Neural cell (in vitro differentiated cells): ENCODE data around the gene APBB2. TPM values are rescaled to one million over a fixed set of nuclear protein-coding genes. Genes with fewer than 3 reads are reported as not detected.

Experiments
- H2AFZ ChIP-seq: fragments of 200-600, 300-800 bp; sonication (generic), shearing (Covaris generic); 2 replicates; pipeline ENCODE4 v1.6.0; 2014; ENCODE audit warnings: low read depth, mild to moderate bottlenecking, antibody characterized with exemption, low read length, moderate library complexity
- H3F3A ChIP-seq: fragments of 200-600 bp; shearing (Covaris generic); 2 replicates; pipeline ENCODE4 v1.6.1; 2016; ENCODE audit warnings: mild to moderate bottlenecking, moderate library complexity, mixed read lengths, antibody characterized with exemption, low read length; ENCODE audit not compliant: insufficient read depth, poor library complexity, severe bottlenecking
- H3K27ac ChIP-seq: fragments of 200-600, 300-800 bp; sonication (generic), shearing (Covaris generic); 2 replicates; pipeline ENCODE4 v1.5.1; 2014; ENCODE audit warnings: mild to moderate bottlenecking, low read length, moderate library complexity
- H3K27me3 ChIP-seq: fragments of 300-800, 200-600 bp; sonication (generic), shearing (Covaris generic); 2 replicates; pipeline ENCODE4 v1.6.0; 2014; ENCODE audit warnings: mild to moderate bottlenecking, low read depth, low read length, moderate library complexity; ENCODE audit not compliant: insufficient read depth
- H3K36me3 ChIP-seq: fragments of 300-800, 200-600 bp; sonication (generic), shearing (Covaris generic); 2 replicates; pipeline ENCODE4 v1.5.1; 2014; ENCODE audit warnings: mild to moderate bottlenecking, antibody characterized with exemption, low read length, moderate library complexity; ENCODE audit not compliant: insufficient read depth
- H3K4me2 ChIP-seq: fragments of 300-800, 200-600 bp; sonication (generic), shearing (Covaris generic); 2 replicates; pipeline ENCODE4 v1.6.0; 2014; ENCODE audit warnings: mild to moderate bottlenecking, low read length
- H3K4me3 ChIP-seq: fragments of 300-800, 200-600 bp; sonication (generic), shearing (Covaris generic); 2 replicates; pipeline ENCODE4 v1.5.1; 2014; ENCODE audit warnings: mild to moderate bottlenecking, low read length, moderate library complexity
- H3K79me2 ChIP-seq: fragments of 200-600 bp; shearing (Covaris generic); replicated peaks from 2 replicates; pipeline ENCODE4 v1.6.0; 2014; ENCODE audit warnings: mild to moderate bottlenecking, low read length, moderate library complexity; ENCODE audit not compliant: insufficient read depth
- H3K9ac ChIP-seq: fragments of 300-800, 200-600 bp; sonication (generic), shearing (Covaris generic); 2 replicates; pipeline ENCODE4 v1.6.1; 2016; ENCODE audit warnings: mild to moderate bottlenecking, low read length, mixed read lengths
- H3K9me2 ChIP-seq: fragments of 200-600 bp; shearing (Covaris generic); 2 replicates; pipeline ENCODE4 v1.6.1; 2016; ENCODE audit warnings: mild to moderate bottlenecking, low read length, mixed read lengths; ENCODE audit not compliant: insufficient read depth
- H3K9me3 ChIP-seq: fragments of 200-600, 300-800 bp; sonication (generic), shearing (Covaris generic); 2 replicates; pipeline ENCODE4 v1.6.1; 2016; ENCODE audit warnings: mild to moderate bottlenecking, mixed run types, low read length, moderate library complexity, mixed read lengths
- H4K20me1 ChIP-seq: fragments of 200-600 bp; shearing (Covaris generic); 2 replicates; pipeline ENCODE4 v1.6.1; 2016; ENCODE audit warnings: mild to moderate bottlenecking, mixed run types; ENCODE audit not compliant: insufficient read depth
- CTCF ChIP-seq: fragments of 450-650 bp; IDR thresholded peaks from 2 replicates; pipeline ENCODE4 v1.5.1; 2014; ENCODE audit warnings: antibody characterized with exemption, mild to moderate bottlenecking, moderate library complexity; ENCODE audit not compliant: poor library complexity, severe bottlenecking
- EP300 ChIP-seq: fragments of 450-650 bp; conservative IDR thresholded peaks from 2 replicates; pipeline ENCODE4 v1.6.1; 2014; ENCODE audit warnings: antibody characterized with exemption, mild to moderate bottlenecking, moderate library complexity; ENCODE audit not compliant: poor library complexity, severe bottlenecking
- EZH2 ChIP-seq: fragments of 200-600, 300-800 bp; shearing (Covaris generic), sonication (generic); IDR thresholded peaks from 2 replicates; pipeline ENCODE4 v1.6.1; 2014; ENCODE audit warnings: antibody characterized with exemption, low read length, borderline replicate concordance, mild to moderate bottlenecking; ENCODE audit not compliant: insufficient read depth, poor library complexity, severe bottlenecking
- MXI1 ChIP-seq: fragments of 450-650 bp; conservative IDR thresholded peaks from 2 replicates; pipeline ENCODE4 v1.6.1; 2014; ENCODE audit warnings: antibody characterized with exemption, mild to moderate bottlenecking; ENCODE audit not compliant: poor library complexity, severe bottlenecking
- POLR2AphosphoS5 ChIP-seq: IDR thresholded peaks from 2 replicates; pipeline ENCODE4 v1.6.1; 2012
- RAD21 ChIP-seq: fragments of 450-650 bp; conservative IDR thresholded peaks from 2 replicates; pipeline ENCODE4 v1.6.1; 2014; ENCODE audit warnings: antibody characterized with exemption, mild to moderate bottlenecking, moderate library complexity
- REST ChIP-seq: IDR thresholded peaks from 2 replicates; pipeline ENCODE4 v1.6.1; 2012; ENCODE audit warnings: borderline replicate concordance
- TAF1 ChIP-seq: IDR thresholded peaks from 2 replicates; pipeline ENCODE4 v1.6.1; 2012; ENCODE audit warnings: low read depth
- polyA plus RNA-seq: library from polyadenylated mRNA; depleted of rRNA; stranded (reverse); fragments of >200 nt; gene quantifications from 2 replicates; pipeline ENCODE4 v1.2.3, GENCODE V29; 2014

Gene APBB2
- polyA plus RNA-seq, 1 donor from 2014 or later, result 41.9 TPM

- Histone ChIP-seq H3F3A (no peaks in the 10 kb centered on the region), H3K27me3 (no peaks in the 10 kb centered on the region), H3K27ac (no peak overlapping the region), H3K79me2 (no peaks in the 10 kb centered on the region), H3K9me2 (no peaks in the 10 kb centered on the region), H3K9me3 (no peaks in the 10 kb centered on the region), H4K20me1 (no peaks in the 10 kb centered on the region), H2AFZ (no peak overlapping the region), H3K36me3 (no peaks in the 10 kb centered on the region), H3K4me3 (no peak overlapping the region), H3K4me2 (no peak overlapping the region), H3K9ac (no peak overlapping the region)
- TF ChIP-seq MXI1 (no peak), CTCF (no peak), REST (no peak), EP300 (no peak), RAD21 (no peak), TAF1 (no peak)
Observed at GRCh38 chr4:41218703-41219102, 4.4 kb upstream of the APBB2 start.

- peak overlapping the region; percentile 66 for H3K4me2 ChIP-seq
- TF ChIP-seq EP300, result no peak
- no peak for TF ChIP-seq MXI1
- TF ChIP-seq RAD21, result no peak
- no peak for TF ChIP-seq EZH2
- no peak for TF ChIP-seq TAF1
- no peak for TF ChIP-seq POLR2AphosphoS5
- no peak for TF ChIP-seq CTCF
Observed at GRCh38 chr4:41217374-41217773, 3.0 kb upstream of the APBB2 start.

More at GRCh38 chr4:41217374-41217773, 3.0 kb upstream of the APBB2 start:
- Histone ChIP-seq H3K9me2 (no peaks in the 10 kb centered on the region), H3K27ac (peak overlapping the region; percentile 84), H2AFZ (no peak overlapping the region), H3K27me3 (no peaks in the 10 kb centered on the region), H4K20me1 (no peaks in the 10 kb centered on the region), H3F3A (no peaks in the 10 kb centered on the region), H3K9ac (peak overlapping the region; percentile 86), H3K4me3 (peak overlapping the region; percentile 80), H3K79me2 (no peaks in the 10 kb centered on the region), H3K9me3 (no peaks in the 10 kb centered on the region), H3K36me3 (no peaks in the 10 kb centered on the region)
